ENCODE results near the gene GABRE. TPM values are rescaled to one million over a fixed set of nuclear protein-coding genes. Genes with fewer than 3 reads are reported as not detected.

The GABRE gene
- total RNA-seq, 4 donors from 2014 or later, result 38.4 to 149 (median 77.1) TPM

DNA sequence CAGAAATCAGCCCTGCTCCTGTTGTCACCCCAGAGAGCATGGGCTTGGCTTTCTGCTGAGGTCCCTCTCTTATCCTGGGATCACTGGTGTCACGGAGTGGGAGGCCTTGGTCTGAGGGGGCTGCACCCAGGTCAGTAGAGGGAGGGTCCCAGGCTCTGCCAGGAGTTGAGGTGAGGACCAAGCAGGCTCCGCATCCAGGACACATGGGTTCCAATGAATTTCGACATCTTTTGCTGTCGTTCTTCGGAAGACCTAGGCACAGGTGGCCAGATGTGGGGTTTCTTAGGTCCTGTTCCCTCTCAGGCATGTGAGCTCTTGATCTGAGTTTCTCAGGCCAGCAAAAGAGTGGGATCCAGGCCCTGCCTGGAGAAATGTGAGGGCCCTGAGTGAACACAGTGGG, 51.8 kb downstream of the GABRE start:
- H3K27ac ChIP-seq, result no peak overlapping the region
- intact Hi-C loops (cut with DNase I), result no loop called here
- H3K27me3 ChIP-seq, result no peaks in the 10 kb centered on the region
- H3K9me3 ChIP-seq, result no peaks in the 10 kb centered on the region
- TF ChIP-seq, protein P1, sequence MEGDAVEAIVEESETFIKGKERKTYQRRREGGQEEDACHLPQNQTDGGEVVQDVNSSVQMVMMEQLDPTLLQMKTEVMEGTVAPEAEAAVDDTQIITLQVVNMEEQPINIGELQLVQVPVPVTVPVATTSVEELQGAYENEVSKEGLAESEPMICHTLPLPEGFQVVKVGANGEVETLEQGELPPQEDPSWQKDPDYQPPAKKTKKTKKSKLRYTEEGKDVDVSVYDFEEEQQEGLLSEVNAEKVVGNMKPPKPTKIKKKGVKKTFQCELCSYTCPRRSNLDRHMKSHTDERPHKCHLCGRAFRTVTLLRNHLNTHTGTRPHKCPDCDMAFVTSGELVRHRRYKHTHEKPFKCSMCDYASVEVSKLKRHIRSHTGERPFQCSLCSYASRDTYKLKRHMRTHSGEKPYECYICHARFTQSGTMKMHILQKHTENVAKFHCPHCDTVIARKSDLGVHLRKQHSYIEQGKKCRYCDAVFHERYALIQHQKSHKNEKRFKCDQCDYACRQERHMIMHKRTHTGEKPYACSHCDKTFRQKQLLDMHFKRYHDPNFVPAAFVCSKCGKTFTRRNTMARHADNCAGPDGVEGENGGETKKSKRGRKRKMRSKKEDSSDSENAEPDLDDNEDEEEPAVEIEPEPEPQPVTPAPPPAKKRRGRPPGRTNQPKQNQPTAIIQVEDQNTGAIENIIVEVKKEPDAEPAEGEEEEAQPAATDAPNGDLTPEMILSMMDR (IDR thresholded peaks at IDR 0.05), result no peak
- TF ChIP-seq POLR2A (IDR thresholded peaks at IDR 0.05), result no peak
- H3K4me1 ChIP-seq, result no peaks in the 10 kb centered on the region
- no peak overlapping the region for H3K4me3 ChIP-seq
- WGBS, 2 donors, result 80% methylated on average over 1 of the region's 5 CpGs; no CpG with 5 or more reads in 1 of the 2 donors
- no peak for DNase-seq
- no peaks in the 10 kb centered on the region for H3K36me3 ChIP-seq

GRCh38 chrX:151921866-151922265, 52.6 kb downstream of the GABRE start:
- TF ChIP-seq, protein P1 (IDR thresholded peaks at IDR 0.05), result no peak
- TF ChIP-seq POLR2A (IDR thresholded peaks at IDR 0.05), result no peak
- Histone ChIP-seq H3K4me3 (no peak overlapping the region), H3K27me3 (no peaks in the 10 kb centered on the region), H3K4me1 (no peaks in the 10 kb centered on the region), H3K9me3 (no peaks in the 10 kb centered on the region), H3K27ac (no peak overlapping the region), H3K36me3 (no peaks in the 10 kb centered on the region)
- WGBS, 2 donors, result 42% methylated on average over 2 of the region's 5 CpGs; no CpG with 5 or more reads in 1 of the 2 donors
- intact Hi-C loops (cut with DNase I), result no loop called here
- no peak for DNase-seq

DNA sequence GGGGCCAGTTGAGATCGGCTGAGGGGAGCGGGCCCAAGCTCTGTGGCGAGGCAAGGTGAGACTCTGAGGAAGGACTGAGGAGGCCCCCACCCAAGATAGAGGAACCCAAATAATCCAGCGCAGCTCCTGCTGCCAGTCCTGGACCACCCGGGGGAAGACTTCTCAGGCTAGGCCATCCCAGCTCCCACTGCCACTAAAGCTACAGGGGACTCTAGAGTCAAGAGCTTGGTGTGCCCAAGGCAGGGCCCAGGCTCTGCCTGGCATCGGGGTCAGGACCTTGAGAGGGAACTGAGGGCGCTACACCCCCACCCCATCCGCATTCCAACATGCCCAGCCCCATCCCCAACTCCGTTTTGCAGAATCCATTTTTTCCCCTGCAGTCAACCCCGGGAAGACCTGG, 53.2 kb downstream of the GABRE start:
- Histone ChIP-seq H3K4me1 (no peaks in the 10 kb centered on the region), H3K36me3 (no peaks in the 10 kb centered on the region), H3K9me3 (no peaks in the 10 kb centered on the region), H3K27ac (no peak overlapping the region), H3K4me3 (no peak overlapping the region), H3K27me3 (no peaks in the 10 kb centered on the region)
- intact Hi-C loops (cut with DNase I), result no loop called here
- no peak for DNase-seq
- 60% methylated on average over 1 of the region's 10 CpGs; no CpG with 5 or more reads in 1 of the 2 donors for WGBS, 2 donors
- TF ChIP-seq, protein P1 (IDR thresholded peaks at IDR 0.05), result no peak
- TF ChIP-seq POLR2A (IDR thresholded peaks at IDR 0.05), result no peak

DNA sequence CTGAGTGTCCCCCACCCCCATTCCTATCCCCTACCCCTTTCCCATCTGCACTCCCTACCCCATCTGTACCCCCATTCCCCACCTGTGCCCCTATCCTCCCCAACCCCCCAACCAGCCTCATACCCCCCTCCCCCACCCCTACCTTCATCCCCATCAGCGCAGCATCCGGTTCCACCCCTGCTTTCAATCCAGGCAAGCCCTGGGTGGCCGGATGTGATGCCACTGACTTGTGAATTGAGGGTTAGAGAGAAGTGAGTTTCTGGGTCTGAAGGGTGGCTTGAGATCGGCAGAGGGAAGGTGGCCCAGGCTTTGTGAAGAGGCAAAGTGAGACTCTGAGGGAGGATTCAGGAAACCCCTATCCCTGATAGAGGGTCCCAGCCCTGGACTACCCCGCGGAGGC, 53.9 kb downstream of the GABRE start:
- Histone ChIP-seq H3K4me3 (no peak overlapping the region), H3K27me3 (no peaks in the 10 kb centered on the region), H3K27ac (no peak overlapping the region), H3K4me1 (no peaks in the 10 kb centered on the region), H3K9me3 (no peaks in the 10 kb centered on the region), H3K36me3 (no peaks in the 10 kb centered on the region)
- TF ChIP-seq POLR2A (IDR thresholded peaks at IDR 0.05), result no peak
- TF ChIP-seq, protein P1 (IDR thresholded peaks at IDR 0.05), result no peak
- intact Hi-C loops (cut with DNase I), result no loop called here
- WGBS, 2 donors, result 60 to 100% methylated on average over 1 to 2 of the region's 6 CpGs
- no peak for DNase-seq

DNA sequence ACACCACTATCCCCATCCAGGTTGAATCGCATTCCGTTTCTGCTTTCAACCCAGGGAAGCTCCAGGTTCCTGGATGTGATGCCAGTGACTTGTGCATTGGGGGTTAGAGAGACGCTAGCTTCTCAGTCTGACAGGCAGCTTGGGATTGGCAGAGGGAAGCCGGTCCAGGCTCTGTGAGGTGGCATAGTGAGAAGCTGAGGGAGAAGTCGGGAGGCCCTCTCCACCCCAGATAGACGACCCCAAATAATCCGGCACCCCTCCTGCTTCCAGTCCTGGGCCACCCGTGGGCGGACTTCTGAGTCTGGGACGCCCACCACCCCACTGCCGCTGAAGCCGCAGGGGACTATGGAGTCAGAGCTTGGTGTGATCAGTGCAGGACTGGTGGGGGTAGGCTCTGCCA, 54.4 kb downstream of the GABRE start:
- no peak for DNase-seq
- no peaks in the 10 kb centered on the region for H3K4me1 ChIP-seq
- intact Hi-C loops (cut with DNase I), result no loop called here
- WGBS, 2 donors, result 80 to 90% methylated on average over 1 to 8 of the region's 12 CpGs
- TF ChIP-seq, protein P1 (IDR thresholded peaks at IDR 0.05), result no peak
- TF ChIP-seq POLR2A (IDR thresholded peaks at IDR 0.05), result no peak
- no peaks in the 10 kb centered on the region for H3K36me3 ChIP-seq
- H3K27ac ChIP-seq, result no peak overlapping the region
- H3K27me3 ChIP-seq, result no peaks in the 10 kb centered on the region
- no peaks in the 10 kb centered on the region for H3K9me3 ChIP-seq
- H3K4me3 ChIP-seq, result no peak overlapping the region
